DOHH2 (cell line): ENCODE data around the gene KCNN3.

Experiments used
- H3F3A ChIP-seq: fragments of 200-600 bp; sonication (generic), shearing (Covaris generic); 2 replicates; pipeline ENCODE4 v1.6.0; 2016; ENCODE audit warnings: antibody characterized with exemption, mild to moderate bottlenecking; ENCODE audit not compliant: control insufficient read depth, insufficient read depth
- H3K27ac ChIP-seq: fragments of 200-600 bp; sonication (generic); 2 replicates; pipeline ENCODE4 v1.5.1; 2014; ENCODE audit warnings: low read depth, mild to moderate bottlenecking, low read length, moderate library complexity
- H3K27me3 ChIP-seq: fragments of 200-600 bp; sonication (generic); 2 replicates; pipeline ENCODE4 v1.6.1; 2014; ENCODE audit warnings: mild to moderate bottlenecking, low read length, mixed read lengths; ENCODE audit not compliant: control insufficient read depth
- H3K36me3 ChIP-seq: fragments of 200-600 bp; sonication (generic); 2 replicates; pipeline ENCODE4 v1.6.1; 2014; ENCODE audit warnings: mild to moderate bottlenecking, low read length, moderate library complexity, mixed read lengths; ENCODE audit not compliant: control insufficient read depth
- H3K4me1 ChIP-seq: fragments of 200-600 bp; sonication (generic); 2 replicates; pipeline ENCODE4 v1.6.1; 2014; ENCODE audit warnings: mild to moderate bottlenecking, low read length, mixed read lengths; ENCODE audit not compliant: control insufficient read depth
- H3K4me2 ChIP-seq: fragments of 200-600 bp; sonication (generic); 2 replicates; pipeline ENCODE4 v1.6.0; 2014; ENCODE audit warnings: mild to moderate bottlenecking, low read length, moderate library complexity
- H3K4me3 ChIP-seq: fragments of 200-600 bp; sonication (generic); 2 replicates; pipeline ENCODE4 v1.5.1; 2014; ENCODE audit warnings: mild to moderate bottlenecking, low read length, mixed read lengths
- H3K79me2 ChIP-seq: fragments of 200-600 bp; sonication (generic); 2 replicates; pipeline ENCODE4 v1.6.1; 2014; ENCODE audit warnings: mild to moderate bottlenecking, low read length, mixed read lengths; ENCODE audit not compliant: control insufficient read depth
- H3K9me2 ChIP-seq: fragments of 200-600 bp; sonication (generic); replicated peaks from 2 replicates; pipeline ENCODE4 v1.6.1; 2014; ENCODE audit warnings: mild to moderate bottlenecking, low read length, mixed read lengths; ENCODE audit not compliant: control insufficient read depth
- H3K9me3 ChIP-seq: fragments of 200-600 bp; sonication (generic); 2 replicates; pipeline ENCODE4 v1.6.1; 2014; ENCODE audit warnings: antibody characterized with exemption, low read length, mixed read lengths; ENCODE audit not compliant: control insufficient read depth, insufficient read depth
- H4K20me1 ChIP-seq: fragments of 200-600 bp; sonication (generic); 2 replicates; pipeline ENCODE4 v1.6.0; 2014; ENCODE audit warnings: low read depth, mild to moderate bottlenecking, antibody characterized with exemption, low read length, moderate library complexity; ENCODE audit not compliant: control insufficient read depth, insufficient read depth
- CTCF ChIP-seq: fragments of 200-600 bp; sonication (generic); IDR thresholded peaks from one replicate; pipeline ENCODE4 v1.5.1; 2014; ENCODE audit warnings: antibody characterized with exemption, mild to moderate bottlenecking, low read depth, low read length; ENCODE audit not compliant: poor library complexity, severe bottlenecking
- EZH2phosphoT487 ChIP-seq: fragments of 200-600 bp; sonication (generic); IDR thresholded peaks from 2 replicates; pipeline ENCODE4 v1.6.1; 2017; ENCODE audit warnings: borderline replicate concordance, mild to moderate bottlenecking, antibody characterized with exemption, low read length, moderate library complexity, mixed read lengths

The KCNN3 gene

GRCh38 chr1:154879038-154879421, 8.9 kb upstream of the KCNN3 start:
- Histone ChIP-seq H3K9me2 (no peaks in the 10 kb centered on the region), H3K4me3 (no peak overlapping the region), H4K20me1 (no peaks in the 10 kb centered on the region), H3K36me3 (no peaks in the 10 kb centered on the region), H3K27me3 (no peaks in the 10 kb centered on the region), H3K79me2 (no peaks in the 10 kb centered on the region), H3K27ac (no peak overlapping the region), H3K9me3 (no peaks in the 10 kb centered on the region), H3K4me1 (peaks cover 20% of the 10 kb centered on the region), H3K4me2 (no peak overlapping the region), H3F3A (no peaks in the 10 kb centered on the region)
- TF ChIP-seq EZH2phosphoT487 (no peak), CTCF (no peak)

- Histone ChIP-seq H3K79me2 (no peaks in the 10 kb centered on the region), H3K27ac (no peak overlapping the region), H3F3A (no peaks in the 10 kb centered on the region), H3K9me3 (no peaks in the 10 kb centered on the region), H3K36me3 (no peaks in the 10 kb centered on the region), H3K4me3 (no peak overlapping the region), H4K20me1 (no peaks in the 10 kb centered on the region), H3K9me2 (no peaks in the 10 kb centered on the region), H3K27me3 (no peaks in the 10 kb centered on the region), H3K4me1 (peaks cover 20% of the 10 kb centered on the region), H3K4me2 (peak overlapping the region; percentile 25; the same call in 1 of the 2 replicates)
- TF ChIP-seq EZH2phosphoT487 (no peak), CTCF (peak; percentile 97)
These were observed 8.4 kb upstream of the KCNN3 start for GRCh38 chr1:154878371-154879037.

DNA sequence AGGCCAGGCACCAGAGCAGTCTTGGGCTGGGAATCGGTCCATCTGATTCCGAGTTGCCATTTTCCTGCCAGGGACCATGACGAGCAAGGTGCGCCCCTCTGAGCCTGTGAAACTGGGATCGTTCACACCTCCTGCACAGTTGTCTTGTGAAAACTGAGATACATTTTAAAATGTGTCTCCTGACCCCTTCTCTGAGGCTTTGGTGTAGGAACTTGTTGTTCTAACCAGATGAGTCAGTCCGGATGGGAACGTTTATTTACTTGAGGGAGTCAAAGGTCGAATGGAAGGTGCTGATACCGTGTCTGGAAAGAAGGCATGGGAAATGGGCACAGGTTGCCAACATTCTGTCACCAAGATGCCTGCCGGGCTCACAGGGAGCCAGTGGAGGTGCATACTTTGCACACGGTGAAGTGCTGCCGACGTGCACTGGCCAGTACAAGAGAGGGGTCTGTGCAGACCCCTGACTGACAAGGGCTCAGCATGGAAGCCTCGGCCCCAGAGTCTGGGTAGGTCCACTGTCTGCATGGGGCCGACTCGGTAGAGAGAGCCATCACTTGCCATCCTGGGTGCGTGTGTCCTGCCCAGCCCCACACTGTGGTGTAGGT, 7.4 kb upstream of the KCNN3 start:
- TF ChIP-seq CTCF (no peak), EZH2phosphoT487 (no peak)
- Histone ChIP-seq H4K20me1 (no peaks in the 10 kb centered on the region), H3K4me1 (peaks cover 20% of the 10 kb centered on the region), H3K36me3 (no peaks in the 10 kb centered on the region), H3K4me2 (no peak overlapping the region), H3F3A (no peaks in the 10 kb centered on the region), H3K9me3 (no peaks in the 10 kb centered on the region), H3K27ac (no peak overlapping the region), H3K79me2 (no peaks in the 10 kb centered on the region), H3K9me2 (no peaks in the 10 kb centered on the region), H3K27me3 (no peaks in the 10 kb centered on the region), H3K4me3 (no peak overlapping the region)
